ENCODE measurements around the gene SERPINA1.

GRCh38 chr14:94380225-94381148 is 7.9 kb downstream of the SERPINA1 start:
- TF ChIP-seq CTCF (IDR thresholded peaks at IDR 0.05) (no peak), POLR2A (IDR thresholded peaks at IDR 0.05) (no peak)

Measured in Peyer's patch (tissue), 4 donors.